ENCODE measurements around the gene RAPGEF1. TPM values are rescaled to one million over a fixed set of nuclear protein-coding genes. Genes with fewer than 3 reads are reported as not detected.

Gene RAPGEF1
- total RNA-seq, 1 experiment from 2014 or later: 55.6 TPM

DNA sequence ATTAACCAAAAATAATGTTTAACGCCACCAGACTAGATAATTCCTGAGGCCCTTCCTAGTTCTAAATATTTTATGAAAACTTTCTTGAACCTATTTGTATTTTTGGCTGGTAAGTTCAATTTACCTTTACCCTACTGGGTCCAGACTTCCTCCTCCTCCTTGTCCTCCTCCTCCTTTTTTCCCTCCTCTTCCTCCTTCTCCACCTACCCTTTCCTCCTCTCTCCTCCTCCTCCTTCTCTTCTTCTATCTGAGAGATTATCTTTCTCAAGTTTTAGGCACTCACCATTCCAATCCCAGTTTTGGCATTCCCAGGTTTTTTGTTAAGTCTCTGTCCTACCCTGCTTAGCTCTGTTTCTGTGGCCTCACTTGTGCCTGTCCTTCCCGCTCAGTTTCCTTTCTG is 24.7 kb upstream of the RAPGEF1 start:
- H3K14ac ChIP-seq (ENCODE audit: insufficient read depth, low read length): no peak overlapping the region
- H3K27me3 ChIP-seq (ENCODE audit: insufficient read depth, low read length): no peaks in the 10 kb centered on the region
- no peaks in the 10 kb centered on the region for H3K79me1 ChIP-seq (ENCODE audit: insufficient read depth, low read depth, low read length, poor library complexity, severe bottlenecking)
- H3K4me2 ChIP-seq (ENCODE audit: insufficient read depth, insufficient read length, low read length): no peak overlapping the region
- H3K4ac ChIP-seq (ENCODE audit: low read depth, low read length): no peak overlapping the region
- no peak overlapping the region for H2BK120ac ChIP-seq (ENCODE audit: low read depth, low read length, poor library complexity, severe bottlenecking)
- Mint-ChIP-seq H3K4me3 (no peak overlapping the region), H3K27ac (no peak overlapping the region), H3K4me1 (peaks cover 2 to 3% of the 10 kb centered on the region in 2 experiments), H3K36me3 (ENCODE audit: insufficient read depth in 1 of 3, low read depth in 3 of 3) (no peaks in the 10 kb centered on the region), H3K27me3 (ENCODE audit: low read depth) (peaks cover 10% of the 10 kb centered on the region), H3K9me3 (no peaks in the 10 kb centered on the region; a peak in 1 of 5 replicates)
- no peak overlapping the region for H2BK12ac ChIP-seq (ENCODE audit: insufficient read length, low read depth, low read length)
- H3K9me3 ChIP-seq (ENCODE audit: control insufficient read depth, low read depth, low read length): no peaks in the 10 kb centered on the region
- no peaks in the 10 kb centered on the region for H4K20me1 ChIP-seq (ENCODE audit: control insufficient read depth, insufficient read depth, insufficient read length)
- H3K4me1 ChIP-seq (ENCODE audit: insufficient read depth, low read length): no peaks in the 10 kb centered on the region
- H3K79me2 ChIP-seq (ENCODE audit: insufficient read depth, low read length): no peaks in the 10 kb centered on the region
- no peak overlapping the region for H2AFZ ChIP-seq (ENCODE audit: low read length)
- H4K5ac ChIP-seq (ENCODE audit: insufficient read length, low read depth, low read length): no peak overlapping the region
- H3K18ac ChIP-seq (ENCODE audit: insufficient read length, low read depth, low read length): no peak overlapping the region
- no peak overlapping the region for H2BK5ac ChIP-seq (ENCODE audit: insufficient read length, low read length)
- no peak overlapping the region for H4K91ac ChIP-seq (ENCODE audit: insufficient read length, low read depth, low read length)
- no peak overlapping the region for H3K9ac ChIP-seq (ENCODE audit: extremely low read depth, insufficient read length, low read length)
- DNase-seq: no peak
- no CpG with 5 or more reads among the region's 2 CpGs for WGBS (ENCODE audit: extremely low coverage, insufficient read length, low lambda C conversion rate)
- no peak overlapping the region for H2AK5ac ChIP-seq (ENCODE audit: insufficient read length, low read length)
- H3K27ac ChIP-seq (ENCODE audit: insufficient read length, low read depth, low read length): no peak overlapping the region
- TF ChIP-seq, protein P1, sequence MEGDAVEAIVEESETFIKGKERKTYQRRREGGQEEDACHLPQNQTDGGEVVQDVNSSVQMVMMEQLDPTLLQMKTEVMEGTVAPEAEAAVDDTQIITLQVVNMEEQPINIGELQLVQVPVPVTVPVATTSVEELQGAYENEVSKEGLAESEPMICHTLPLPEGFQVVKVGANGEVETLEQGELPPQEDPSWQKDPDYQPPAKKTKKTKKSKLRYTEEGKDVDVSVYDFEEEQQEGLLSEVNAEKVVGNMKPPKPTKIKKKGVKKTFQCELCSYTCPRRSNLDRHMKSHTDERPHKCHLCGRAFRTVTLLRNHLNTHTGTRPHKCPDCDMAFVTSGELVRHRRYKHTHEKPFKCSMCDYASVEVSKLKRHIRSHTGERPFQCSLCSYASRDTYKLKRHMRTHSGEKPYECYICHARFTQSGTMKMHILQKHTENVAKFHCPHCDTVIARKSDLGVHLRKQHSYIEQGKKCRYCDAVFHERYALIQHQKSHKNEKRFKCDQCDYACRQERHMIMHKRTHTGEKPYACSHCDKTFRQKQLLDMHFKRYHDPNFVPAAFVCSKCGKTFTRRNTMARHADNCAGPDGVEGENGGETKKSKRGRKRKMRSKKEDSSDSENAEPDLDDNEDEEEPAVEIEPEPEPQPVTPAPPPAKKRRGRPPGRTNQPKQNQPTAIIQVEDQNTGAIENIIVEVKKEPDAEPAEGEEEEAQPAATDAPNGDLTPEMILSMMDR (conservative IDR thresholded peaks at IDR 0.05): no peak
- no peak overlapping the region for H2BK15ac ChIP-seq (ENCODE audit: low read depth, low read length)
- no peak overlapping the region for H3K23ac ChIP-seq (ENCODE audit: insufficient read length, low read depth, low read length)
- no peak overlapping the region for H4K8ac ChIP-seq (replicated peaks; ENCODE audit: insufficient read length, low read depth, low read length)
- no peaks in the 10 kb centered on the region for H3K23me2 ChIP-seq (ENCODE audit: insufficient read length, low read depth, low read length, poor library complexity, severe bottlenecking)
- H3T11ph ChIP-seq (ENCODE audit: low read length): no peak overlapping the region
- no peak overlapping the region for H3K56ac ChIP-seq (ENCODE audit: insufficient read length, low read depth, low read length)
- no peak overlapping the region for H2BK20ac ChIP-seq (ENCODE audit: low read depth, low read length, poor library complexity, severe bottlenecking)

Measured in H9 (cell line).